HTERT RPE-1 (cell line): ENCODE measurements around the gene DNTT.

Source experiments
- in situ Hi-C: fragments of 300-500 bp; cut with MboI; formaldehyde crosslinking; loops from 4 replicates; pipeline ENCODE4 v1.14.3; 2020; ENCODE audit warnings: low sequenced_read_pairs

DNTT gene

GRCh38 chr10:96374985-96375830 is 71.0 kb downstream of the DNTT start:
- in situ Hi-C loops: no loop called here

GRCh38 chr10:96376483-96376882 is 72.2 kb downstream of the DNTT start:
- in situ Hi-C loops: no loop called here

GRCh38 chr10:96377816-96378294 is 73.6 kb downstream of the DNTT start:
- in situ Hi-C loops: no loop called here

GRCh38 chr10:96378741-96379140 is 74.5 kb downstream of the DNTT start:
- in situ Hi-C loops: no loop called here

GRCh38 chr10:96379758-96380157 is 75.5 kb downstream of the DNTT start:
- in situ Hi-C loops: no loop called here

GRCh38 chr10:96380821-96381220 is 76.6 kb downstream of the DNTT start:
- in situ Hi-C loops: no loop called here

- in situ Hi-C loops: no loop called here
Observed at GRCh38 chr10:96384506-96384905, 80.3 kb downstream of the DNTT start.

GRCh38 chr10:96387161-96387560 is 82.9 kb downstream of the DNTT start:
- in situ Hi-C loops: no loop called here

- in situ Hi-C loops: no loop called here
Observed at GRCh38 chr10:96387601-96388000, 83.4 kb downstream of the DNTT start.
